GM21390 (cell line): ENCODE data around the gene TAS2R41.
"Not testable (repeated sequence)": the region's sequence is repeated elsewhere in the genome, so short reads cannot be mapped to it uniquely, and the experiment has no call there.

ENCODE experiments used
- ATAC-seq: cut with Tn5 transposase; IDR thresholded peaks from one replicate; pipeline ENCODE4 v1.9.1; 2021; ENCODE audit not compliant: unreplicated experiment

TAS2R41 gene

GRCh38 chr7:143514995-143515735, 37.5 kb downstream of the TAS2R41 start:
- ATAC-seq, result no peak

- no peak for ATAC-seq
Observed at GRCh38 chr7:143516981-143517380, 39.3 kb downstream of the TAS2R41 start.

DNA sequence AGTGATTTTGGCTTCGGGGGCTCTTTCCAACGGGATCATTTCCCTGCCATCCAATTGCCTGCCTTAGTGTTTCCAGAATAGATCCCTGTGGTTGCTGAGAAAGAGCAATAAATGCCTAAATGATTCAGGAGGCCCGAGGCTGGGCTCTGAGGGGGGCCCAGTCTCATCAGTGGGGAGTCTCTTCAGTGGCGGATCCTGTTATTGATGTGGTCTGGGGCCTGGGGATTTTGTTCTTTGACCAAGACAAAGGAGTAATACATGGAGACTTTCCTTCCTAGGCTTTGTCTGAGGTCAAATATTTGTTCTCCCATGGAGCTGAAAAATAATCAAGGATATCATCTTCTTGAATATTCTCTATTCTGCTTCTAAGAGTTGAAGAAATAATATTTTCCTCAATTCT, 40.8 kb downstream of the TAS2R41 start:
- ATAC-seq, result no peak

- no peak for ATAC-seq
Observed at GRCh38 chr7:143518941-143519340, 41.3 kb downstream of the TAS2R41 start.

DNA sequence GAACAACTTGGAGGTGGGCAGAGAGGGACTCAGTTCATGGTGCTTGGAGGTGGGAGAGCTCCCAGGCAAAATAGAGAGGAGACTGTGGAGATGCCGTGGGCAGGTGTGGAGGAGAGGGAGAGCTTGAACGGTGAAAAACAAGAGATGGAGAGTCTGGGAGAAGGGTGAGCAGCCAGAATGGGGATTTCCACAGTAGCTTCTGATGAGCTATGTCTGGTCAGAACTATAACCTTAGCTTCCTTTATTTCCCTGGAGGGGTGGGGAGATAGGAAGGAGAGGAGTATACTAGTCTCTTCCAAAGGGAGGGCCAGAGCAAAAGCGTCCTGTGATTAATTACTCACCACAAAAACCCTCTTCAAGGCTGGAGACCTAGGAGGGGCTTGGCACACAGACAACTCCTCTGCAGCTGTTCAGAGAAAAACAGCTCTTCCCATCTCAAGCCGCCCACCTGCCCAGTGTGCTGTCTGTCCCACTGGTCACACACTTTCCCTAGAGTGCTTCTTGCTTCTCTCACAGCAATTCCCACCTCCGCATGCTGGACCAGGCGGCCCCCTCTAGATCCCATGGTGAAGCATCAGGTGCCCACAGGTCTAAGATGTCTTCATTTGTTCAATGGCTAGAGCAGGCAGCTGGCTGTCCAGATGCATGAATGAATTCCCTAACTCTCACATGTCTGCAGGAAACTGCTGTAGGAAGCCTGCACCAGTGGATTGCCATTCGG, 41.9 kb downstream of the TAS2R41 start:
- no peak for ATAC-seq

DNA sequence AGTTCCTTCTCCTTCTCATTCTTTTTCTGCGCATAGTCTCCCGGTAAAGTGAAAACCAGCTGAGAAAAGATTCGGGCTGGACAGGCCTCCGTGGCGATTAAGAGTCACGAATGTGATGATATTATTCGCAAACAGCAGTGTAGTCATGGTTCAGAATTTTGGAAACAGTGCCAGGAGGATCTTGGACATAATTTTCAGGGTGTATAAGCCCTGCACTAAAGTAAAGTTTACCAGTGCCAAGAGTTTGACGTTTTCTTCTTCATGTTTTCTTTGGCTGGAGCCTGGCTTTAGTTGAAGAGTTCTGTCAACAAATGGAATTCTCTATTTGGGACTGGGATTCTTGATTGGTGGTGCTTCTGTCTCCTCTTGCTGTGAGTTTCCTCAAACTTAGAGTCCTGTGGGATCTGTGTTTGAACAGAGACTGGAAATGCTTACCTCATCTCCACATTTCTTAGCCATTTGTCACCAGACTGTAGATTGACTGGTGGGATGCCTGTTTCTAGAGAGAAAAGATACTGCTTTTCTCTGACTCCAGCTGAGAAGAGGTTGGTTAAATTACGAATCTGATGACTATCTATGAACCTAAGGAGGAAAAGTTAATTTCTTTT, 44.7 kb downstream of the TAS2R41 start:
- not testable (repeated sequence) for ATAC-seq
